Stimulated activated CD4-positive, alpha-beta T cell treated with anti-CD3 and anti-CD28 coated beads, Interleukin-1b, Interleukin-23, amount 100 ng/mL, for 48 hours (primary cell): ENCODE measurements around the gene ADAMTS17.

Source experiments
- DNase-seq: peaks from one replicate; pipeline ENCODE4 v3.0.0-alpha.2; 2020

The ADAMTS17 gene

GRCh38 chr15:100038736-100039135 is 303.0 kb downstream of the ADAMTS17 start:
- DNase-seq = no peak

DNA sequence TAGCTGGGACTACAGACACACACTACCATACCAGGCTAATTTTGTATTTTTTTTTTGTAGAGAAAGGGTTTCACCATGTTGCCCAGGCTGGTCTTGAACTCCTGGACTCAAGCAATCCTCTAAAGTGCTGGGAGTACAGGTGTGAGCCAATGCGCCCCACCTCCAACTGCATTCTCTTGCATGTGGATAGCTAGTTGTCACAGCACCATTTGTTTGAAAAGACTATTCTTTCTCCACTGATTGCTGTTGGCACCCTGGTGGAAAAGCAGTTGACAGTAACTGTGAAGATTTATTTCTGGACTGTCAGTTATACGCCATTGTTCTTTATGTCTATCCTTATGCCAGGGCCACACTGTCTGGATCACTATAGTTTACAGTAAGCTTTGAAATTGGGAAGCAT is 303.9 kb downstream of the ADAMTS17 start:
- DNase-seq = no peak

GRCh38 chr15:100036015-100036414 is 305.8 kb downstream of the ADAMTS17 start:
- DNase-seq = no peak

DNA sequence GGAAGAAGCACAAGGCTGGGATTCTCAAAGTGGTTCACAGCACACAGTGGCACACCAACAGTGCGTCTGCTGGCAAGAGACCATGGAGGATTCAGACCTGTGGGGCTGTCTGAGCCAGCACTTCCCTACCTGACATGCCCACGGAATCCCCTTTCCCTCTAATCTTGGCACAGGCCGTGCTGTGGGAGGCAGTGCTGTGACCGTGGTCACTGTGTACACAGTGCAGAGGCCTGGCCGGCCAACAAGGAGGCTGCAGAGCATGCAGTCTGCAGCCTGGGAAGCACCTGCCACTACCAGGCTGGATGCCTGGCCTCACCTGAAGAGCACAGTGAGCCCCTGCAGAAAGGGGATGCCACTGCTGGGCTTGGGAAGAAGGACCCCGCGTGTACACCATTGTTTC is 307.6 kb downstream of the ADAMTS17 start:
- no peak for DNase-seq

DNA sequence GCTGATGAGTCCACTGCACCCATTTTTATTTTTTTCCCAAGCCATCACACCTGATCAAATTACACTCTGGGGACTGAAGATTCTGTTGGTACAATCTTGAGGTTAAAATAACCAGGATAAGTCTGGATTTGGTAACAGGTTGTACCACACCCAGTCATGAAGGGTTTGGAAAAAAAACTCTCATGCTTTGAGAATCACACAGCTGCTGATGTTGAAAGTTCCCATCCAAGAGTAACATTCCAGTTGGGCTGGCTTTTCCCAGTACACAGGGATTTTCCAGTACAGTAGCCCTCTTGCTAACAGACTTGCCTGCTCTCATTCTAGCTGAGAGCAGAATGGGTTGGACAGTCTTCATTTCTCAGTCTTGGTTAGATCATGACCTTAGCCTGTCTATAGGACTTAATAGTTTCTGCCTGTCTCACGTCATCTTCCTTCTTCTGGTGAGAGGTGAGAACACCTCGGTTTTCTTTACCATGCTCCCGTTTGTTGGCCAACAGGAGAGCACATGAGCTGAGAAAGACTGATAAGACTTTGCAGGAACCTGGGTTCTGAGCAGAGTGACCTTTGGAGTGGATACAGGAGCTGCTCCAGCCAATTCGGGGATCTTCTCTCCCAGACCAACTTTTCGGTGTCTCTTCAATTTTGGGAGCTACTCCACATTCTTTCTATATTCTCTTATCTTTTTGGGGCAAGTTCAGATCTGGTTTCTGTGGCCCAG is 308.5 kb downstream of the ADAMTS17 start:
- DNase-seq = no peak

DNA sequence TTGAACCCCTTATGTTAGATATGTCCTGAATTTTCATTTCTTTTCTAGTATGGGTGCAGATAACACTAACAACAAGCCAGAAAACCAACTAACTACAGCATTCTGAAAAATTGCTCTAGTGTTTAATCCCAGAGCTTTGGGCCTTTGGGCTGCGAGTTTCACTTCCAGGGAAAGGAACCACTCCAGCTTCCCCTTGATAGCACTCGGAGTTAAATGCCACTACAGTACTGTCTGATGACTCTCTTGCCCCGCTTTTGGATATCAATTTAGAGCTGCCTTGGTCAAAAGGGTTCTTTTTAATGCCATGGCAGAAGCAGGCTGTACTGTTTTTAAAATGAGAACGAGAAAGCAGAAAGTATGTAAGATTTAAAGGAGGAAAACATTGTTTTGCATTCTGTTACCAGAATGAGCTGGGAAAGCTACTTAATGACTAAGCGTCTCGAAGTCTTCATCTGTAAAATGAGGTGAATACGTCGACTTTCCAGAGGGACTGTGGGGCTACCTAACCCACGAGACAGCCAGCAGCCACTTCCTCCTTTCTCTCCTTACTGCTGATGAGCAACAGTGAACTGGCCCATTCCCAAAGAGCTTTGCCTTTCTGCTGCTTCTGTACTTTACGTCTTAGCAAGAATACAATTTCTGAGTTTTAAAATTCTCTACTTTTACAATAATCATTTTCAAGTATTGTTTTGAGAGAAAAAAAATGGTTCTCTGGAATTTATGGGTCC is 309.3 kb downstream of the ADAMTS17 start:
- no peak for DNase-seq

DNA sequence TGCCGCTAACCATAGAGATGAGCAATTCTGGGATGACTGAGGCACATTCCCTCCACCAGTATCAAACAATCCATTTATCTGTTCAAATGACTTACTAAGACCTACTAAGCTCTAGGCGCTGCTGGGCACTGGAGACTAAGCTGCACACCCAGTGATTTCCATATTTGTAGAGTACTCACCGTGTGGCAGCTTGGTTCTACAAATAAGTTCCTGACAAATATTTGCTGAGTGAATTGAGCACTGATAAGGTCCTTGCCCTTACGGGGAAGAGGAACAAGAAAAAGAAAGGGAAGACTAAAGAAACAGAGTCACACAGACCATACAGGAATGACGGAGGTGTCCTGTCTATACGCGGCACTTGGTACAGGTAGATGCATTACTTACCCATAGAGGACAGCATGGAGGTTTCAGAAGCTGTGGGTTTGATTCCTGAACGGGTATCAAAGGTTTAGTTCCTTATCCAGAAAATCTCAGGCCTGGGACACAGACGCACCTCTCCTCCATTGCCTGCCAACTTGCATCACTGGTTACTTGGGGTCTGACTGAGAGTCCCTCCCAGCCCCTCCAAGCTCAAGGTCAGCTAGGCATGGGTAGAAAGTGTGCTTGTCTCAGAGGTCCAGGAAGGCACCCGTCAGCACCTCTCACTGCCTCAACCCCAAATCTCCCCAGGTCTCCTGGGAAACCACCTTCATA is 310.0 kb downstream of the ADAMTS17 start:
- DNase-seq = no peak

DNA sequence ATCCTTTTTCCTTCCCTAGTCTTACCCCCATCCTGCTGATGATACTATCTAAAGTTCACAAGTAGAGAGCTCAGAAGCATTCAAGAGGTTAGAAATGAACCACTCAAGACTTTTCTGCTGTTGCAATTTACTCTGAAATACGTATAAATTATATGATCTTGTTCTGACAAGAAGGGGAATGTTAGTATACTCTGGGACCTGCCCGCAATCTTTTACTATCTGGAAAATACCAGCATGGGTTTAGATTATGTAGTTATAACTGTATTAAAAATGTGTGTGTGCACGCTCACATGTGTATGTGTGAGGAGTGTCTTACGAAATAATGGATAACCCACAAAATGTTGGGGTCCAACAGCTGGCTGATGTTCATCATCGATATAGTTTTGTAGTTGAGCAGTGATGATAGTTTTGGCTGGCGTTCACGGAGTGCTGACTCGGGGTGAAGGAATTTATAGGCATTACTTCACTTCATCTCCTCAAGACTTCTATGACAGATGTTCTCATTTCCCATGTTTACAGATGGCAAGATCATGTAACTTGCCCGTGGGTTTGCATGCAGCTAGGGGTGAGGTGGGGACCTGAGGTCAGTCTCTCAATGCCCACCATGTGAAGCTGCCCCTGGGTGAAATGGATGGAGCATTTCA is 311.1 kb downstream of the ADAMTS17 start:
- no peak for DNase-seq

DNA sequence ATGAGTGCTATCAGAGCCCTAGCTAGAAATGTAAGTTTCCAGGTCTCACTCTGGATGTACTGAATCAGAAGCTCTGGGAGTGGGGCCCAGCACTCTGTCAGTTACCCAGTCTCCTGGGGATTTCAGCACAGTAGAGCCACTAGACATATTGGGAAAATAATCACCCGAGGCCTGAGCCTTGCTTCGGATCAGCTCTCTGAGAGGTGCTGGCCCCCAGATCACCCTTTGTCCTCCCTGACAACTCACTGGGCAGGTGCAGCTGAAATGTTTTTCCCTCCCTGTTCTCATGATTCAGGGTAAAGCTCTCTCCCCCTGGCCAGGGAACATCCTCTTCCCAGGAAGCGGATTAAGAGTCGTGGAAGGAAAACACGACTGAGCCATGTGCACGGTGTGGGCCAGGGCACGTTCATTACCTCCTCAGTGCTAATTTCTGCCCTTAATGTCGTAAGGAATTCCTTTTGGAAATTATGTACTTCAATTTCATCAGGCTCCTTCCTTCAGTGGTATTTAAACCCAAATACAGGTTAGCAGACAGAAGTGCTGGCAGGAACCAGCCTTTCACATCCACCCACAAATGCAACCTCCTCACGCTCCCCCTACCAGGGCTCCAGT is 311.8 kb downstream of the ADAMTS17 start:
- DNase-seq = no peak

- no peak for DNase-seq
Measured at GRCh38 chr15:100029045-100029444, 312.7 kb downstream of the ADAMTS17 start.

- DNase-seq = no peak
Measured at GRCh38 chr15:100026041-100026440, 315.7 kb downstream of the ADAMTS17 start.

DNA sequence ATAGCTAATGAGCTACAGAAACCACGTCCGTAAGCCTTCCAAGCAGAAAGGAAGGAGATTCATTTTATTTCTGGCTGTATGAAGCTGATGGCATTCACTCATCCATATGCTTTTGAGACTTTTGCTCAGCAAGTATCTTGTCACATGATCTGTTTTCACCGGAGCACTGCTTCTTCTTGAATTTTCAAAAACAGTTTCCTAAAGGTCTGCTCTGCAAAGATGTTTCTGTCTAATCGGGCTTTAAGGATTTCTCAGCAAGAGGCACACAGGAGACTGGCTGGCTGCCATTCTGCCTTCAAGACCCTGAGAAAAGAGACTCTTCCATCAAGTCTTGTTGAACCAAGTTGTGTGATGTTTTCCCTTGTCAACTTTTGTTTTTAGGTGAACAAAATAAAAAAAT is 319.0 kb downstream of the ADAMTS17 start:
- DNase-seq = no peak

DNA sequence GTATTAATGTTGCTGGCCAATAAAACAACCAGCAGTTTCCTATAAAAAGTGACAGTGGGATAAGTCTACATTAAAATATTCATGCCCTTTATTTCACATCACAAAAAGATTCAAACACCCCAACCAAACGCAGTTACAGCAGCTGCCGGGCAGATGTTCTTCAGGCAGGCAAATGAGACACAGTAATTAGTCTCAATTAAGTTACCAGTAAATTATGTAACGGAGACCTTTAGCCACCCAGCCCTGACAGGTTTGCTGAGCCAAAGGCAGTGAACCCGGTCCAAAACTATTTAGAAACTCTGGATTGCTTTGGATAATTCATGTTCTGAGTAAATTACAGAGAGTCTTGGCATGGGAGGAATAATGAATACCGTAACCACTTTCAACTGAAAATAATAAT is 319.4 kb downstream of the ADAMTS17 start:
- DNase-seq = no peak

- no peak for DNase-seq
Measured at GRCh38 chr15:100021653-100022052, 320.1 kb downstream of the ADAMTS17 start.

- no peak for DNase-seq
Measured at GRCh38 chr15:100020614-100021013, 321.2 kb downstream of the ADAMTS17 start.

DNA sequence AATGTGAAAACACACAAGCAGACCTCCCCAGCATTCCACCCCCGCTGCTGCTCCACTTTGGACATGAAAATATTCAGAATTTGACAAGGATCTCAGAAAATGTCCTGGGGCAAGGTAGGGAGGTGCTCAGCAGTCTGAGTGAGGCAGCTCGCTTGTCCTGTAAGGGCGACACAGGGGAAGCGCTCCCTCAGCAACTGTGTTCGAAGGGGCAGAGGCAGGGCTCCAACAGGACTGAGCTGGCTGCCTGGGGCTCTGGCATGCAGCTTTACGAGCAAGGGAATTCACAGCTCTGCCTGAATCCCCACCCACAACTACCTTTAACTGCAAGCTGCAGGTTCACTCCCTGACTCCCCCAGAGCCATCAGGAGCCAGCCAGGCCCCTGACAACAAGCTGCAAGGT is 321.6 kb downstream of the ADAMTS17 start:
- DNase-seq = no peak

DNA sequence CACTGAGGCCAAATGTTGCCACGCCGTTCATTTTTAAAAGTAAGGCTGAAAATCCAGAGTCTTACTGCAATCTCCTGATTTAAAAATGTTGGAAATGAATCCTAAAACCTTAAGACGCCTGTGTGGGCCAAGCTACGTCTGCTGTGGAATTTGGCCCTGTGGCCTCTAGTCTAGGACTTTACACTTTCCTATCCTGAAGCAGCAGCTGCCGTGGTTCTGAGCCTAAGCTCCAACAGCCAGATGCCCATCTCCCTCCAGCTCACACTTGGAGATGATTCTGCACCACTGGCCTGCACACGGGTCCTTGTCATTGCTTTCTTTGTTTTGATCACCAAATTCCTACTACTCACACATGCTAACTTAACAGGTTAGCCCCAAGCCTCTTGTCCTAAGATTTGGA is 322.2 kb downstream of the ADAMTS17 start:
- no peak for DNase-seq

DNA sequence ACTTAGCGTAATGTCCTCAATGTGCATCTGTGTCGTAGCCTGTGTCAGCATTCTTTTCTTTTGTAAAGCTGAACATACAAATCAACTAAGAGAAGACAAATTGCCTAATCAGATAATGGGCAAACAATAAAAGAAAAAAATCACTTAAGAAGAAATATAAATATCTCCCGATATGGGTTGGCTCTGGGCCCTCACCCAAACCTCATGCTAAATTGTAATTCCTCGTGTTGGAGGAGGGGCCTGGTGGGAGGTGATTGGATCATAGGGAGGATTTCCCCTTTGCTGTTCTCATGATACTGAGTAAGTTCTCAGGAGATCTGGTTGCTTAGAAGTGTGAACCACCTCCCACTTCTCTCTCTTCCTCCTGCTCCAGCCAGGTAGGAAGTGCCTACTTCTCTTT is 323.6 kb downstream of the ADAMTS17 start:
- no peak for DNase-seq

DNA sequence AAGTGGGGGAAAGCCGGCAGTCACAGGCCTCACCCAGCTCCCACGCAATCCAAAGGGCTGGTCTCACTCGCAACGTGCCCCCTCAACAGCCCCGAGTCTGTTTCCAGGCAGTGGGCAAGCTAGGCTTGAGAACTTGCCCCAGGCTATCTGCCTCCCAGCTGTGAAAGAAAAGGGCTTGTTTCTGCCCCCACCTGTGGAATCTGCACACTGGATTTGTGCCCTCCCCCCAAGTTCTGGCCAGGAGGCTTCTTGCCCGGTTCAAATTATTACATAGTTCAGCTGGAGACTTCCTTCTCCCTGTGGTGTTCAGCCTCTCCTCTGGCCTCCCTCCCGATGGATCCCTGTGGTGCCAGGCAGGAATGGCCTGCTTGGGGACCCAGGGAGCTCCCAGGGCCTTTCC is 324.6 kb downstream of the ADAMTS17 start:
- DNase-seq = no peak

GRCh38 chr15:100016632-100017031 is 325.1 kb downstream of the ADAMTS17 start:
- DNase-seq = no peak

- no peak for DNase-seq
Measured at GRCh38 chr15:100011235-100011634, 330.5 kb downstream of the ADAMTS17 start.

- DNase-seq = no peak
Measured at GRCh38 chr15:100009372-100009771, 332.4 kb downstream of the ADAMTS17 start.

DNA sequence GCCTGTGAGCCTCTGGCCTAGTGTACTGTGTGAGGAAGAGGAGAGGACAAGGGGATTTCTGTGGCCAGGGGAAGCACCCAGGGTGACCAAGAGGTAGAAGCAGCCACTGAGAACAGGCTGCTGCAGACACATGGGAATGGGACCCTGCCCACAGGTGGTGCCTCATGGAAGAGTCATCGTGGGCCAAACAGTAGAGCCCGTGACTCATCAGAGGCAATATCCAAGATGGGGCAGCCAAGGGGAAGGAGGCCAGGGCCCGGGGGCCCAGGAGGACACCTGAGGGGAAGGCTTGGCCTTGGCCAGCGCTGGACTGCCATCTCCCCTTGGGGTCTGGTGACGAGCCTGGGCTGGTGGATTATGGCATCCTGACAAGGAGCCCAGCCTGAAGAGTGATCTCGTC is 333.5 kb downstream of the ADAMTS17 start:
- no peak for DNase-seq
